ENCODE results near the gene BMP8B.

DNA sequence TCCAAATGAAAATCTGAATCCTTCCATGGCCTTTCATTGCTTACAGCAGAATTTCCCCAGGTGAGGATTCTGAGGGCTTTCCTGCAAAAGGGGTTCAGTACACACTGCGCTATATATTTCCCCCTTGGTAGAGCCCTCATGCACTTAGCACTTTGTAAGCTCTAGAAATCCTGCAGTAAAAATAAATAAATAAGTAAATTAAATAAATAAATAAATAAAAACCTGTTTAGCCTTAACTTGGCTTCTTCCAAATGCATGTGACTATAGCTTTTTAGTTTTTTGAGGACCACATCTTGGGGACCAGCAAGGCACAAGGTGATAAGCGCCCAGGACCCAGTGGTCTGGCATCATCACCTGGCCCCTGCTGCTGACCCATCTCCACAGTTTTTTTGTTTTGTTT is 3.2 kb upstream of the BMP8B start:
- no peak for TF ChIP-seq EZH2 (IDR thresholded peaks at IDR 0.05; ENCODE audit: insufficient read depth, poor library complexity, severe bottlenecking)
- TF ChIP-seq EZH2phosphoT487 (IDR thresholded peaks at IDR 0.05; ENCODE audit: insufficient read depth, low read depth) = no peak

Measured in GM23248 (cell line).